HL-60 (cell line): Measurements from ENCODE around the gene EHD1.

ENCODE experiments used
- DNase-seq, 2 experiments: peaks; one replicate each; pipeline ENCODE4 v3.0.0-alpha.2; 2010 to 2020; ENCODE audit warnings: low read depth in 1 of 2, low spot score in 1 of 2
- H3K27ac ChIP-seq: fragments of 250-450 bp; sonication (Bioruptor Pico); replicated peaks from 2 replicates; pipeline ENCODE4 v1.5.1; 2020; ENCODE audit warnings: mild to moderate bottlenecking, moderate library complexity
- H3K27me3 ChIP-seq: fragments of 250-450 bp; sonication (Bioruptor Pico); 2 replicates; pipeline ENCODE4 v1.5.1; 2021; ENCODE audit warnings: mild to moderate bottlenecking, moderate library complexity; ENCODE audit not compliant: insufficient read depth, poor library complexity, severe bottlenecking
- H3K4me3 ChIP-seq: replicated peaks from 2 replicates; pipeline ENCODE4 v1.5.1; 2011; ENCODE audit warnings: mild to moderate bottlenecking, control low read depth, low read length; ENCODE audit not compliant: insufficient read depth
- GABPA ChIP-seq: IDR thresholded peaks from 2 replicates; pipeline ENCODE4 v1.6.1; 2012; ENCODE audit warnings: low read depth
- POLR2AphosphoS5 ChIP-seq: IDR thresholded peaks from 2 replicates; pipeline ENCODE4 v1.6.1; 2012; ENCODE audit warnings: low read depth
- REST ChIP-seq: IDR thresholded peaks from 2 replicates; pipeline ENCODE4 v1.6.1; 2012; ENCODE audit warnings: low read depth; ENCODE audit not compliant: insufficient replicate concordance
- SPI1 ChIP-seq: IDR thresholded peaks from 2 replicates; pipeline ENCODE4 v1.6.1; 2012; ENCODE audit warnings: low read depth, mild to moderate bottlenecking, borderline replicate concordance
- TF ChIP-seq, protein P1 (sequence below): IDR thresholded peaks from one replicate; pipeline ENCODE4 v1.5.1; 2011; ENCODE audit warnings: low read length, control low read depth, inconsistent platforms; ENCODE audit not compliant: insufficient read depth

Gene EHD1

GRCh38 chr11:64841592-64842365 lies 36.6 kb downstream of the EHD1 start:
- TF ChIP-seq, protein P1, sequence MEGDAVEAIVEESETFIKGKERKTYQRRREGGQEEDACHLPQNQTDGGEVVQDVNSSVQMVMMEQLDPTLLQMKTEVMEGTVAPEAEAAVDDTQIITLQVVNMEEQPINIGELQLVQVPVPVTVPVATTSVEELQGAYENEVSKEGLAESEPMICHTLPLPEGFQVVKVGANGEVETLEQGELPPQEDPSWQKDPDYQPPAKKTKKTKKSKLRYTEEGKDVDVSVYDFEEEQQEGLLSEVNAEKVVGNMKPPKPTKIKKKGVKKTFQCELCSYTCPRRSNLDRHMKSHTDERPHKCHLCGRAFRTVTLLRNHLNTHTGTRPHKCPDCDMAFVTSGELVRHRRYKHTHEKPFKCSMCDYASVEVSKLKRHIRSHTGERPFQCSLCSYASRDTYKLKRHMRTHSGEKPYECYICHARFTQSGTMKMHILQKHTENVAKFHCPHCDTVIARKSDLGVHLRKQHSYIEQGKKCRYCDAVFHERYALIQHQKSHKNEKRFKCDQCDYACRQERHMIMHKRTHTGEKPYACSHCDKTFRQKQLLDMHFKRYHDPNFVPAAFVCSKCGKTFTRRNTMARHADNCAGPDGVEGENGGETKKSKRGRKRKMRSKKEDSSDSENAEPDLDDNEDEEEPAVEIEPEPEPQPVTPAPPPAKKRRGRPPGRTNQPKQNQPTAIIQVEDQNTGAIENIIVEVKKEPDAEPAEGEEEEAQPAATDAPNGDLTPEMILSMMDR: no peak
- no peak for TF ChIP-seq POLR2AphosphoS5
- no peak for TF ChIP-seq REST
- TF ChIP-seq GABPA: no peak
- no peak for TF ChIP-seq SPI1
- no peaks in the 10 kb centered on the region for H3K27me3 ChIP-seq
- no peak for DNase-seq

DNA sequence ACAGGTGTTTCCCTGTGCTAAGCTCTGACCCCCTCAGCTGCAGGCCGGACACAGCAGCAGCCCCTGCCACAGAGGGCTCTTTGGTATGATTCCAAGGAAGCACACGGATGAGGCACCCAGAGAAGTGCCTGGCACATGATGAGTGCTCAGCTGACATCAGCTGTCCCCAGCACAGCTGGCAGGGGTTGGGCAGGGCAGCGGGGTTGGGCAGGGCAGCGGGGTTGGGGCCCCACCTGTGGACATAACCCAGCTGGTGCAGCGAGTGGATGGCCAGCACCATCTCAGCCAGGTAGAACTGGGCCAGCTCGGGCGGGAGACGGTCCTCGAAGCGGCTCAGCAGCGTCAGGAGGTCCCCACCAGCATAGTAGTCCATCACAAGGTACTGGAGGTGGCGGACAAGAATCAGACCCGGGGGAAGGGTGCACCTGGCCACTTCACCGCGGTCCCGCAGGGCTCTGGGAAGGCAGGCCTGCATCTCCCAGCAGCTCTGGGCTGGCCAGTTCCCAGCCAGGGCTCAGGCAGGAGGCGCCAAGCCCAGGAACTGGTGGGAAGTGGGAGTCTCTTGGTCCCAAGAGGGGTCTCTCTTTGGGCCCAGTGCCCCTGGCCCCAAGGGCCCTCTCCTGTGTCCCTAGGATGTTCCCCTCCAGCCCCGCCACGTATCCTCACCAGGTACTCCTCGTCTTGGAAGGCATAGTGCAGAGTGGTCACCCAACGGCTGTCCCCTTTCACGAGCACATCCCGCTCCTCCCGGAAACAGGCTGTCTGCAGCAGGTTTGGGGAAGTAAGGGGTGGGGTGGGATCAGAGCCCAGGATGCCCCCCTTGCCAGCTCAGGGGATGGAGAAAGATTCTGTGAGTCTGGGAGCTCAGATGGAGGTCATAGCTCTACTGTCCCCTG lies 38.3 kb downstream of the EHD1 start:
- Histone ChIP-seq H3K27me3 (no peaks in the 10 kb centered on the region), H3K27ac (no peak overlapping the region), H3K4me3 (no peak overlapping the region)
- TF ChIP-seq GABPA (no peak), SPI1 (no peak)
- TF ChIP-seq, protein P1: no peak
- DNase-seq: no peak

More at GRCh38 chr11:64841592-64842365, 36.6 kb downstream of the EHD1 start:
- H3K4me3 ChIP-seq: no peak overlapping the region
- no peak overlapping the region for H3K27ac ChIP-seq

GRCh38 chr11:64839335-64839734 lies 39.1 kb downstream of the EHD1 start:
- H3K4me3 ChIP-seq: no peak overlapping the region
- H3K27me3 ChIP-seq: no peaks in the 10 kb centered on the region
- H3K27ac ChIP-seq: no peak overlapping the region
- TF ChIP-seq, protein P1: no peak
- TF ChIP-seq GABPA: no peak
- TF ChIP-seq POLR2AphosphoS5: no peak
- no peak for TF ChIP-seq REST
- TF ChIP-seq SPI1: no peak
- DNase-seq: no peak
